Cerebellar nuclear complex (tissue), 1 donor: ENCODE data around the gene THRB.

Experiments used
- DNase-seq, 2 experiments: peaks; one replicate each; lab custom pipeline; 2025; lab: John Stamatoyannopoulos, UW

THRB gene

DNA sequence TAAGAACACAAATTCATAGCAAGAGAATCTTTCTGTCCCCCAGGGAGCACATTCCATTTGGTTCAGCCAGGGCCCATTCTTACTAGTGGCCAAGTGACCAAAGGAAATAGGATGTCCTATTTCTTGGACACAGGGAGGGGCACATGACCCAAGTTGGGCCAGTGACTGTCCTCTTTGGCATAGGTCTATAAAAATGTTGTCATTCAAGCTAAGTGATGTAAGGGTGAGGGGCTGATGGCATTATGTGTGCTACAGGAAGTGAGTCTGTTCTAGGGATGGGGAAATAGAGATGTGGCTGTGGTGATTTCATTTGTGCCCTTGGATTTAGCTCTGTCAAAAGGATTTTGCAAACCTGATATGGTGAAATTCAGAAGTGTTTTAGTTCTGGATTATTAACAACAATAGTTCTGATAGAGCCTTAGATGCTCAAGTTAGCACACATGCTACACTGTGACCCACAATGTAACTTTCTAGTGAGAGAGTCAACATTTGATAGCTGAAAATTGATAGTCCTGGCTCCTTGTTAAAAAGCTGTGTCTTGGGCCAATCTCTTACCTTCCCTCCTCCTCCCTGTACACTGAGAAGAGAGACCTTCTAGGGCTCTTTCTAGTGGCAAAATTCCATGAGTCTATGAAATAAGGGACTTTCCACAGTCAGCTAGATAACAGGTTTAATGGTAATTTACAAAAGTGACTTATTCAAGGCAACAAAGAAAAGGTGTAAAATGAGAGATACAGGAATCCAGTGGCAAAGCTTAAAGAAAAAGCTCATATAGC, 117.2 kb downstream of the THRB start:
- DNase-seq: no peak

DNA sequence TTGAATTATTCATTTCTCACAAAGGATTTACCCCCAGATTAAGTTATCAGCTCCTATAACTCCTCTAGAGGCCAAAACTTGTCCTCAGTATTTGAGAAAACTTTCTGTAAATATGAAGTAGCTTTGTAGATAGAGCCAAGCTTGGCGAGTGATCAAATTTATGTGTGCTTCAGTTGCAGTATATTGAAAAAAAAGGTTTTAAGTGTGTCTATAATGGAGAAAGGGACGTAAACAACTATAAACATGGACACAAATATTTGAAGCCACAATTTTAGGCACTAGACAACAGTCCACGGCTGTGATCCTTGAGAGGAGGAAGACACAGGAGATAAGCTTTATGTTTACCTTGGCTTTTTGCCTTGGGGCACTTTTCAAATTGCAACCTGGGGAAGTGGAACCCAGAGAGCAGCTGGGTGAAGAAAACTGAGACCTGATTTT, 118.7 kb downstream of the THRB start:
- no peak for DNase-seq

DNA sequence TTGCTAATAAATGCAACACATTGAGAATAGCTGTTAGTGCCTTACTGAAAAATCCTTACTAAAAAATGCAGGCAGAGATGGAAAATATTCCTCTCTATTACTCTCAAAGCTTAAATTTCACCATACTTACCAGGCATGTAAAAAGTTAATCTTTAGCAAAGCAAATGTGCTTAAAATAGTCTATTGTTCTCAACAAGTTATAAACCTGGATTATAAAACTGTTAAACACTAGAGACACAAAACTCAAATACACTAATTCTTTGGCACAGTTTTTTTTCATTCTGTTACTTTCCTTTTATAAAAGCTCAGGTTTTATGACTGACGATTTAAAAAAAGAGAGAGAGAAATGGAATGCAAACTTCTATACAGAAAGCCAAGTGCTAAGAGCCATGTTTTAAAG, 119.8 kb downstream of the THRB start:
- no peak for DNase-seq

DNA sequence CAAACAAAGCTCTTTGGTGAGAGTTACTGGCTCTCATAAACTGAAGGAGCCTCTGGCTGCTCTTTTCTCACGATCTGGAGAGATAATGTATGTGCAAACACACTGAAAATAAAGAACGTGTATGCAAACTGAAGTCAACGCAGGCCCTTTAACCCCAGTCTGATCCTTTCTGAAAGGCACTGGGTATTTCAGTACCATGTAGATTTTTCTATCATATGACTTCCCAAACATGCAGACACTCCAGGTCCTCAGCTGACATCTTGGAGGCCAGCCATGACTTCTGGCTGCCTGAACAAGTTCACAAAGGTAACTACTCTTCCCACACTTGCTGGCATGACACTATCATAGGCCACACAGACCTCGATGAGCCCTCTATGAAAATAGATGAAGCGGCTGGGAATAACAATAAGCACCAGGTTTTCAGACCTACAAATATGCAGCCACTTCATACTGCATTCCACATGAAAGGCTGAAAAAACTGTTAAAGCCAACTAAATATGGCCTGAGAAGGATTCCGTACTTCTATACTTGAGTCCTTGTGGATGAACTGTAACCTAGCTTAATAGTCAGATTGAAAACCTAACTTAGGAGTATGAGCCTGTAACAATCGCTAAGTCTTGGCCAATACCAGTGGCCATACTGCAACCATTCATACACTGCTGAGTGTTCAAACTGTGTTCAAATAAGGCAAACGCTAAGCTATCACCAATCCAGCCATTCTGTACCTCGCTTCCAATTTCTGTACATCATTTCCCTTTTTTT, 121.3 kb downstream of the THRB start:
- DNase-seq: no peak

DNA sequence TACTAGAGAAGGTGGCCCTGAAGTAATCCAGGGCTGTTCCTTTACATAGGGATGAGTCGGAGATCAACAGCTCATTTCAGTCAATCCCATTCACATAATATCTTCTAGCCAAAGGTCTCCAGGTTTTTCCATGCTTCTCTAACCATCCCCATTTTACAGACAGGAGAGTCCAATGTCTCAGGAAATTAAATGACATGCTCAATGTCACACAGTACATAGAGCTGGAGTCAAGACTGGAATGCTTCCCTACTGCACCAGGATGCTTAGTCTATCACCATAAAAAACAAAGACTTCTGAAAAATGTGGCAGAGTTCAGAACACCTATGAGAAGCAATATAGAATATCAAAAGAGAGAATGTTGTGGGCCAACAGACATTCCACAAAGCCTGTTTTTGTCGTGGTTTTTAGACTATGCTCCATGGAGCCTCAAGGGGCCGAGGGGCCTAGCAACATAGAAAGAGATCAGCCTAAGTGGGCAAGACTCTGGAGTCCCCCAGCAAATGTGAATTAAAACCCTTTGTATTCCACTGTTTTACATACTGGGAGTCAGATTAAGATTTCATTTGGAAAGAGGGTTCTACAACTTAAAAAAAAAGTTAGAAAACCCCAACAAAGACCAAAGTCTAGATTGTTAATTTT, 122.0 kb downstream of the THRB start:
- no peak for DNase-seq

GRCh38 chr3:24370352-24371090, 124.1 kb downstream of the THRB start:
- DNase-seq: no peak

GRCh38 chr3:24368605-24369004, 126.0 kb downstream of the THRB start:
- DNase-seq: no peak

GRCh38 chr3:24367664-24368264, 126.9 kb downstream of the THRB start:
- DNase-seq: no peak

DNA sequence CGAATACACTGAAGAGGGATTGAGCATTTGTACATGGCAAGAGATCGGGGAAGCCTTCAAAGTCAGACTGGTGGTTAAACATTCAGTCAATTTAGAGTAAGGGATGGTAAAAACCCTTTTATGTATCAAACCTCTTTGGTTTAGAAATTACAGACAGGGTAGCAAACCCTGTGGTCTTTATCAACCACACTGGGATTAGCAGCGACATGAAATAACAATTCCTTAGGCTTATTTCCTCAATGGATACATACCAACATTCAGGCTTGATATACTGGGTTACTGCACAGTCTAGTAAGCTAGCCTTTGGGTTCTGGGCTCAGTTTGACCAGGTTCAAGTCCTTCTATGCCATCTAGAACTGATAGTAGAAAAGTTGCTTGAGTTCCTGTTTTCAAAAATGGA, 127.4 kb downstream of the THRB start:
- DNase-seq: no peak

DNA sequence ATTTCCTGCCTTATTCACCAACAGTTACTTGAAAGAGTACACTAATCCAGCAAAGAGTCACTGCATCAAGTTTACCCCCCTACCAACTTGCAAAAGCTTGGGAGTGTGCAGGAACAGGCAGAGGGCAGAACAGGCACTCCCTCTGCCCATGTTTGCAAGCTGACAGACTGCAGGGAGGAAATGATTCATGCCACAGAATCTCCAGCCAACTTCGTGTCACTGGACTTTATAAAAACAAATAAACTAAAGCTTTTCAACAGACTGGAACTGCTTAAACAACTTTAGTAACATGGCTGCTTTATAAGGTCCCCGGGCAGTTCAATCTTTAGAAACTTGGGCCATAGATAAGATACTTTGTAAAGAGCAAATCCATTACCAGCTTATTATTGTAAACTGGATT, 129.5 kb downstream of the THRB start:
- no peak for DNase-seq

DNA sequence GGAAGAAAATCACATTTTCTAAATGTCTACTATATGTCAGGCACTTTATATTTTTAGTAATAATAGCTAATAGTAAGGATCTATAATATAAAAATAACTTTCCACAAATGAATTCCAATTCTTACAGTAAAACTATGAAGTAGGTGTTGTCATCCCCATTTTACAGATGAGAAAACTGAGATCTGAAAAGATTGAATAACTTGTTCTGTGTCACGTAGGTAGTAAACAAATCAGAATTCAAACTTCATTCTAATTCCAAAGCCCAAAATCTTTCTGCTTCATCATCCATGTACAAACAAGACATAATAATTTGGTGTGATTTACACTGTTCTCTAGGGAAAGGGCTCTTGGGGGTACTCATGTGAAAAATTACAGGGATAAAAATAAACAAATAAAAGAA, 130.3 kb downstream of the THRB start:
- no peak for DNase-seq

DNA sequence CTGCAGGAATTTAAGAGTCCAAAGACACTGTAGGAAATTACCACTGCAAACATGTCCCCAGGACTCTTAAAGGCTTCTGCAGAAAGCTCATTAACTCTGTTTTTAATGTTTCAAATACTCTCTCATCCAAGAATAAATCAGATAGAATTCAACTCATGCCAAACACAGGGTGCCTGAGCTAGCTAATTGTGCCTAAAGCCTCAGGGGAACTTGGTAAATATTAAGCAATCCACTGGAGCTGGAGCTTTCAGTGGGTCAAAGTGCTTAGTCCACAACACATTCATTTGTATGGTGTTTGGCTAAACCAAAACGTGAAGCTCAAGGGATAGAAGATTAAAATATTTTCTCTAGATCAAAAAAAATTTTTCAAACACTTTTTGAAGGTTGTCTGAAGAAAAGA, 131.4 kb downstream of the THRB start:
- DNase-seq: no peak

GRCh38 chr3:24361623-24362022, 133.0 kb downstream of the THRB start:
- DNase-seq: no peak

GRCh38 chr3:24360957-24361356, 133.7 kb downstream of the THRB start:
- DNase-seq: no peak

DNA sequence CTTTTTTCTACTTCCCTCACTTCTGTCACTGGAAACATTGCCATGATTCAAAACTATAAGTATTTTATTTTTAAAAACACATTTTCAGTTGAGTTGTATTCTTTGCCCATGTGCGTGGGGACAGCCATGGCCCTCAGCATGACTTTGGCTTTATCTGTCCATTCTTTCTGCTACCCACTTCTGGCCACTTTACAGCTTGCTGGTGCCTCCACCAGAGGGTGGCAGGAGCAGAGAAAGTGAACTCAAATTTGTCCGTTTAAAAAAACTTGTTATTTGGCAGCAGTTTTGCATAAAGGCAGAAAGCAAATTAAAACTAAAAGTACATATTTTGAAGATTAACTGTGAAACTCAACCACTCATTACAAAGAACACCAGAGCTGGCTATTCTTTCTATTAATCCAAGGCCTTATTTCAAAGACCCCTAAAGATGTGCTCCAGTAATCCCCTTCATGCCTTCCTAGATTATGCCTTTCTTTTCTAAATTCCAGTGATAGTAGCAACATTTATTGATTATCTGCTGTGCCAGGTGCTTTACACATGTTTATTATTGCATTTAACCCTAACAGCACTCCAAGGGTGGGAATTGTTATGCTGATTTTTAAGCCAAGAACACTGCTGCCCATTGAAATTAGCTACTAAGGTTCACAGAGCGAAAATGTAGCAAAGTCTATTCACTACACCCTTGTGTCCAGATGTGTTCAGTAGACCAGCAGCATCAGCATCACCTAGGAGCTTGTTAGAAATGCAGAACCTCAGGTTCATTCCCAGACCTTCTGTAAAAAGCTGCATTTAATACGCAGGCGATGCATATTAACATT, 134.8 kb downstream of the THRB start:
- DNase-seq: no peak

DNA sequence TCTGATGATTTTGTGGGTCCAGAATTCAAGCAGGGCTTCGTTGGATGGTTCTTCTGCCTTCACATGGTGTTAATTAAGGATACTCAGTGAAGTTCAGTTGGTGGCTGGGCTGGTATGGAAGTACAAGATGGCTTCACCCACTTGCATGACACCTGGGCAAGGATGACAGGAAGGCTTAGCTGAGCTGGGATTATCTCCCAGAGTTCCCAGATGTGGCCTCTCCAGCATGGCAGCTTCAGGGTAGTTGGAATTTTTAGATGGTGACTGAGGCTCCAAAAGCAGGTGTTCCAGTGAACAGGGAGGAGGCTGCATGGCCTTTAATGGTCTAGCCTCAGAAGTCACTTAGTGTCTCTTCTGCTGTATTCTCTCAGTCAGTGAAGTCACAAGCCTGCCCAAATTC, 135.5 kb downstream of the THRB start:
- DNase-seq: no peak

DNA sequence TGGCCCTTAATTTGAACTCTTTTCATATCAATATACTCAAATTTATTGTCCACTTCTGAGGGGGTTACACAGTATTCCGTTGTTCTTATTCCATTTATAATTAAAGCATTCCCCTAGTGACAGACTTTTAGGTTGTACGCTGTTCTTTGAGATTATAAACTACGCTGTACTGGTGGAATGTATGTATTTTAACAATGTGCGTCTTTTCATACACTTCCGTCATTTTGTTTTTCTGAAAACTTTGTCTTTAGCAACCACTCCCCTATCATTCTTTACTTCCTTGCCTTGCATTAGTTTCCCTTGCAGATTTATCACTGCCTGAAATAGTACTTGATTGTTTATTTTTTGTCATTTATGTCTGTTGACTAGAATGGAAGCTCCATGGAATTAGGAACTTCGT, 137.0 kb downstream of the THRB start:
- no peak for DNase-seq

GRCh38 chr3:24355806-24356205, 138.8 kb downstream of the THRB start:
- DNase-seq: no peak

DNA sequence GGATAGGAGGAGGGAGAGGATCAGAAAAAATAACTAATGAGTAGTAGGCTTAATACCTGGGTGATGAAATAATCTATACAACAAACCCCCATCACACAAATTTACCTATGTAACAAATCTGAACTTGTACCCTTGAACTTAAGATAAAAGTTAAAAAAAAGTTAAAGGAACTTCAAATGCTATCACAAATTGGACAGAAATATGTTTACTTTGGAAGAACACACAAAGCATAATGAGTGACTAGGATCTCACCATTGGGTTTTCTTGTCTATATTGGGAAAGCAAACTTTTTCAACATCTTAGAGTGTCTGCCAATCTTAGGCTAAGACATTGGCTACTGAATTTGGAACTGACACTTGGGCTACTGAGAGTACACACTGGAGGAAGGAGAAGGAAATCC, 140.4 kb downstream of the THRB start:
- DNase-seq: no peak

- no peak for DNase-seq
Observed at GRCh38 chr3:24352893-24353553, 141.6 kb downstream of the THRB start.
